Inflammatory macrophage treated with lipopolysaccharide for 1 hour (primary cell): ENCODE data around the gene CLRN3.

Experiments used
- DNase-seq, 2 donors: peaks; one replicate each; pipeline ENCODE4 v3.0.0-alpha.2; 2020 to 2022

CLRN3 gene

GRCh38 chr10:127919418-127920271, 26.9 kb upstream of the CLRN3 start:
- peak; percentile 47 to 65 for DNase-seq

- DNase-seq, result peak; percentile 56 to 73
Measured at GRCh38 chr10:127918572-127918971, 25.8 kb upstream of the CLRN3 start.

- no peak for DNase-seq
Measured at GRCh38 chr10:127916826-127917225, 24.1 kb upstream of the CLRN3 start.

GRCh38 chr10:127915324-127915723, 22.6 kb upstream of the CLRN3 start:
- no peak for DNase-seq

GRCh38 chr10:127913368-127913759, 20.6 kb upstream of the CLRN3 start:
- no peak for DNase-seq

GRCh38 chr10:127912607-127913367, 20.0 kb upstream of the CLRN3 start:
- no peak for DNase-seq

- no peak for DNase-seq
Measured at GRCh38 chr10:127911867-127912257, 19.1 kb upstream of the CLRN3 start.

- DNase-seq, result no peak
Measured at GRCh38 chr10:127911218-127911866, 18.6 kb upstream of the CLRN3 start.

- no peak for DNase-seq
Measured at GRCh38 chr10:127910464-127910770, 17.7 kb upstream of the CLRN3 start.

GRCh38 chr10:127909716-127910463, 17.1 kb upstream of the CLRN3 start:
- no peak for DNase-seq

- no peak for DNase-seq
Measured at GRCh38 chr10:127908959-127909267, 16.2 kb upstream of the CLRN3 start.

GRCh38 chr10:127908106-127908958, 15.6 kb upstream of the CLRN3 start:
- DNase-seq, result peak; percentile 52 to 81

- no peak for DNase-seq
Measured at GRCh38 chr10:127907411-127908105, 14.8 kb upstream of the CLRN3 start.

GRCh38 chr10:127906548-127907377, 14.0 kb upstream of the CLRN3 start, which contains the start of gene PTPRE:
TSS of gene PTPRE (plus strand) at chr10:127907103. CDS start at chr10:128040882, 133,779 bp downstream.
- peak; percentile 74 to 87 for DNase-seq

GRCh38 chr10:127905848-127906261, 13.1 kb upstream of the CLRN3 start:
- DNase-seq, result peak in 1 of 2 donors; percentile 54

GRCh38 chr10:127905001-127905847, 12.5 kb upstream of the CLRN3 start:
- no peak for DNase-seq

- DNase-seq, result no peak
Measured at GRCh38 chr10:127904311-127905000, 11.7 kb upstream of the CLRN3 start.

- DNase-seq, result no peak
Measured at GRCh38 chr10:127903789-127904188, 11.0 kb upstream of the CLRN3 start.
